ENCODE results near the gene ANKS1B. TPM values are rescaled to one million over a fixed set of nuclear protein-coding genes. Genes with fewer than 3 reads are reported as not detected.

The ANKS1B gene
- total and polyA plus RNA-seq, 2 of the 4 experiments (the other 2 are of a cell fraction): 0.17 to 0.18 TPM

- intact Hi-C loops (cut with micrococcal nuclease) (no loop called here), dilution Hi-C loops (cut with HindIII; ENCODE audit: low sequenced_read_pairs, unreplicated experiment) (no loop called here), in situ Hi-C loops (cut with MboI; ENCODE audit: low sequenced_read_pairs) (no loop called here)
- no peaks in the 10 kb centered on the region for H3K9me3 ChIP-seq (ENCODE audit: control insufficient read depth, insufficient read depth, low read length)
- H3K79me1 ChIP-seq (ENCODE audit: low read depth in 1 of 2, low read length in 2 of 2): no peaks in the 10 kb centered on the region
- no peak overlapping the region for H2BK20ac ChIP-seq (ENCODE audit: low read depth, low read length)
- H3K27ac ChIP-seq (ENCODE audit: insufficient read depth, low read length): no peak overlapping the region
- WGBS, 2 experiments (ENCODE audit: extremely low coverage in 2 of 2, insufficient read length in 1 of 2): no CpG with 5 or more reads among the region's 3 CpGs
- TF ChIP-seq RAD21 (IDR thresholded peaks at IDR 0.05; ENCODE audit: low read length) (no peak), NFE2L2 (IDR thresholded peaks at IDR 0.05; ENCODE audit: low read depth, low read length) (peak; percentile 32; the same call in 1 of the 2 replicates)
- no peaks in the 10 kb centered on the region for H3K27me3 ChIP-seq (ENCODE audit: control insufficient read depth, insufficient read depth, low read length)
- no peak overlapping the region for H2AFZ ChIP-seq (replicated peaks; ENCODE audit: low read length, poor library complexity)
- H2BK120ac ChIP-seq (ENCODE audit: low read depth, low read length): no peak overlapping the region
- no peaks in the 10 kb centered on the region for H3K4me1 ChIP-seq (ENCODE audit: control insufficient read depth, insufficient read depth, low read length)
- no peak overlapping the region for H3K18ac ChIP-seq (ENCODE audit: low read depth, low read length)
- DNase-seq (no peak), ATAC-seq (ENCODE audit: low read depth) (no peak)
- H3K56ac ChIP-seq (ENCODE audit: extremely low read depth, insufficient read depth, low read length): no peak overlapping the region
- H3K4me3 ChIP-seq (ENCODE audit: insufficient read depth, low read depth, low read length): no peak overlapping the region
- no peaks in the 10 kb centered on the region; the same call in 1 of the 2 replicates for H3K9me1 ChIP-seq (ENCODE audit: insufficient read depth, low read length)
- H4K8ac ChIP-seq (ENCODE audit: low read depth in 2 of 2, low read length in 2 of 2): no peak overlapping the region
- H3K14ac ChIP-seq (replicated peaks; ENCODE audit: low read depth, low read length): no peak overlapping the region
- H2AK5ac ChIP-seq (ENCODE audit: low read depth, low read length): no peak overlapping the region
- CTCF ChIA-PET: interaction anchor here (0.6 kb wide), 1 partner anchor 43 kb away, joined by 7 read pairs; no protein-coding TSS in a partner anchor
- BruUV-seq (replicated peaks): no TSS peak
- H2BK5ac ChIP-seq (ENCODE audit: low read depth, low read length, poor library complexity, severe bottlenecking): no peak overlapping the region
- no peak overlapping the region for H3K9ac ChIP-seq (ENCODE audit: low read depth, low read length)
- H4K91ac ChIP-seq (ENCODE audit: insufficient read depth, low read depth, low read length): no peak overlapping the region
- no peak overlapping the region for H2BK15ac ChIP-seq (ENCODE audit: low read depth, low read length)
- no peak overlapping the region for H3K4ac ChIP-seq (ENCODE audit: low read depth, low read length)
- no peak overlapping the region for H2AK9ac ChIP-seq (replicated peaks; ENCODE audit: low read depth, low read length, poor library complexity)
- no peak overlapping the region for H4K5ac ChIP-seq (ENCODE audit: low read depth, low read length)
- no peaks in the 10 kb centered on the region for H4K20me1 ChIP-seq (ENCODE audit: insufficient read depth, low read length)
- no peak overlapping the region for H3K4me2 ChIP-seq (ENCODE audit: low read depth, low read length)
- POLR2A ChIA-PET (ENCODE audit: unreplicated experiment): no interaction called here
- no peaks in the 10 kb centered on the region for H3K36me3 ChIP-seq (ENCODE audit: control insufficient read depth, insufficient read depth, low read length)
- no peak overlapping the region for H3K23ac ChIP-seq (ENCODE audit: low read depth, low read length)
Observed at GRCh38 chr12:99916555-99916954, 68.2 kb downstream of the ANKS1B start.

Measured in IMR-90 (cell line).